HepG2 (cell line): Measurements from ENCODE around the gene CAVIN1. TPM values are rescaled to one million over a fixed set of nuclear protein-coding genes. Genes with fewer than 3 reads are reported as not detected.
A peak's percentile ranks its signal among the peaks of the same experiment; 100 is the strongest.

Experiments
- ARID4A ChIP-seq: sonication (generic); formaldehyde crosslinking; IDR thresholded peaks from 2 replicates; pipeline ENCODE4 v1.5.0; 2020; ENCODE audit warnings: mild to moderate bottlenecking, missing genetic modification reagents, borderline replicate concordance
- EZH2 ChIP-seq: conservative IDR thresholded peaks from 2 replicates; pipeline ENCODE4 v1.6.1; 2012; ENCODE audit warnings: mild to moderate bottlenecking, low read depth, low read length, moderate library complexity
- HMG20B ChIP-seq: conservative IDR thresholded peaks from 2 replicates; pipeline ENCODE4 v1.6.1; 2016; ENCODE audit warnings: missing genetic modification reagents, missing compliant biosample characterization
- THRA ChIP-seq: sonication (generic); formaldehyde crosslinking; IDR thresholded peaks from 2 replicates; pipeline ENCODE4 v1.4.0; 2020; ENCODE audit warnings: missing genetic modification reagents, borderline replicate concordance
- U2AF1 ChIP-seq: fragments of 200-400 bp; formaldehyde crosslinking; optimal IDR thresholded peaks from 2 replicates; pipeline ENCODE3; 2017; ENCODE audit warnings: mild to moderate bottlenecking, low read depth, low read length
- ZGPAT ChIP-seq: IDR thresholded peaks from 2 replicates; pipeline ENCODE4 v1.6.1; 2016; ENCODE audit warnings: mild to moderate bottlenecking
- ZNF281 ChIP-seq: sonication (generic); formaldehyde crosslinking; IDR thresholded peaks from 2 replicates; pipeline ENCODE4 v1.4.0; 2020; ENCODE audit warnings: missing genetic modification reagents, borderline replicate concordance
- ZNF337 ChIP-seq: sonication (generic); formaldehyde crosslinking; IDR thresholded peaks from 2 replicates; pipeline ENCODE4 v1.5.1; 2020; ENCODE audit warnings: missing genetic modification reagents, low read depth, mild to moderate bottlenecking, borderline replicate concordance
- ZNF362 ChIP-seq: sonication (generic); formaldehyde crosslinking; IDR thresholded peaks from 2 replicates; pipeline ENCODE4 v1.4.0; 2020; ENCODE audit warnings: missing genetic modification reagents, mild to moderate bottlenecking, borderline replicate concordance
- ZNF709 ChIP-seq: sonication (generic); formaldehyde crosslinking; IDR thresholded peaks from 2 replicates; pipeline ENCODE4 v1.5.0; 2020; ENCODE audit warnings: mild to moderate bottlenecking, missing genetic modification reagents
- ZNF747 ChIP-seq: sonication (generic); formaldehyde crosslinking; IDR thresholded peaks from 2 replicates; pipeline ENCODE4 v1.8.1; 2023; ENCODE audit warnings: missing genetic modification reagents, mild to moderate bottlenecking, borderline replicate concordance
- ZNF770 ChIP-seq: sonication (generic); formaldehyde crosslinking; IDR thresholded peaks from 2 replicates; pipeline ENCODE4 v1.5.0; 2020; ENCODE audit warnings: mild to moderate bottlenecking, missing genetic modification reagents
- ZNF878 ChIP-seq: sonication (generic); formaldehyde crosslinking; IDR thresholded peaks from 2 replicates; pipeline ENCODE4 v1.8.1; 2023; ENCODE audit warnings: mild to moderate bottlenecking, missing genetic modification reagents, moderate library complexity
- polyA plus RNA-seq, 8 experiments: library from polyadenylated mRNA; depleted of rRNA in 3 of 8; stranded (reverse) in 7 of 8; unstranded in 1 of 8; fragments of >200 nt; fragmentation: Illumina TruSeq in 4 of 8; extraction: Trizol in 4 of 8; gene quantifications; 2 replicates each; pipeline versions ENCODE4 v1.2.1 to v1.2.3, GENCODE V29; 2011 to 2016; ENCODE audit warnings: low read depth in 4 of 8, missing spikeins in 1 of 8, mixed read lengths in 1 of 8; ENCODE audit not compliant: insufficient read depth in 1 of 8
- total RNA-seq, 5 experiments: library from RNA; depleted of rRNA; stranded (reverse); fragments of >200 nt; fragmentation: Illumina TruSeq; extraction: Trizol; gene quantifications; 2 replicates each; pipeline ENCODE4 v1.2.3, GENCODE V29; 2016; ENCODE audit warnings: low read depth in 1 of 5

The CAVIN1 gene
- total and polyA plus RNA-seq, 2 of the 13 experiments (the other 11 are each of a cell fraction or from before 2014, with no cell fraction given): 15.9 to 25.5 TPM

GRCh38 chr17:42441371-42442195 lies 18.5 kb upstream of the CAVIN1 start (continued):
- TF ChIP-seq ZNF770 (CRISPR knock-in tag): 0 out of 2 replicates have a peak, but pooled peaks have one; percentile 29
- TF ChIP-seq THRA (CRISPR knock-in tag): no peak
- TF ChIP-seq ZNF362: peak; percentile 93
- TF ChIP-seq ZNF709 (CRISPR knock-in tag): peak; percentile 100
- peak; percentile 48; the same call in 1 of the 2 replicates for TF ChIP-seq ARID4A (CRISPR knock-in tag)
- TF ChIP-seq ZNF281 (CRISPR knock-in tag): peak; percentile 38; the same call in 1 of the 2 replicates
- 0 out of 2 replicates have a peak, but pooled peaks have one; percentile 55 for TF ChIP-seq HMG20B
- TF ChIP-seq ZNF747 (CRISPR knock-in tag): no peak
- TF ChIP-seq ZNF337 (CRISPR knock-in tag): no peak
- TF ChIP-seq ZGPAT: peak; percentile 64; the same call in 1 of the 2 replicates
- no peak for TF ChIP-seq U2AF1
- TF ChIP-seq ZNF878 (CRISPR knock-in tag): no peak
- no peak for TF ChIP-seq EZH2
